ENCODE results near the gene RIPOR1. TPM values are rescaled to one million over a fixed set of nuclear protein-coding genes. Genes with fewer than 3 reads are reported as not detected.
A peak's percentile ranks its signal among the peaks of the same experiment; 100 is the strongest.

Gene RIPOR1
- total RNA-seq, 1 experiment from 2014 or later: 82.2 TPM

GRCh38 chr16:67565470-67566100 lies 37.0 kb downstream of the RIPOR1 start:
- no peaks in the 10 kb centered on the region for H3K27me3 ChIP-seq (ENCODE audit: control insufficient read depth, insufficient read depth, low read length)
- TF ChIP-seq SIN3A (IDR thresholded peaks at IDR 0.05; ENCODE audit: borderline replicate concordance, insufficient read depth, low read depth, low read length) (no peak), TCF7L2 (IDR thresholded peaks at IDR 0.05; ENCODE audit: low read depth, low read length) (no peak)
- TF ChIP-seq, protein P1, sequence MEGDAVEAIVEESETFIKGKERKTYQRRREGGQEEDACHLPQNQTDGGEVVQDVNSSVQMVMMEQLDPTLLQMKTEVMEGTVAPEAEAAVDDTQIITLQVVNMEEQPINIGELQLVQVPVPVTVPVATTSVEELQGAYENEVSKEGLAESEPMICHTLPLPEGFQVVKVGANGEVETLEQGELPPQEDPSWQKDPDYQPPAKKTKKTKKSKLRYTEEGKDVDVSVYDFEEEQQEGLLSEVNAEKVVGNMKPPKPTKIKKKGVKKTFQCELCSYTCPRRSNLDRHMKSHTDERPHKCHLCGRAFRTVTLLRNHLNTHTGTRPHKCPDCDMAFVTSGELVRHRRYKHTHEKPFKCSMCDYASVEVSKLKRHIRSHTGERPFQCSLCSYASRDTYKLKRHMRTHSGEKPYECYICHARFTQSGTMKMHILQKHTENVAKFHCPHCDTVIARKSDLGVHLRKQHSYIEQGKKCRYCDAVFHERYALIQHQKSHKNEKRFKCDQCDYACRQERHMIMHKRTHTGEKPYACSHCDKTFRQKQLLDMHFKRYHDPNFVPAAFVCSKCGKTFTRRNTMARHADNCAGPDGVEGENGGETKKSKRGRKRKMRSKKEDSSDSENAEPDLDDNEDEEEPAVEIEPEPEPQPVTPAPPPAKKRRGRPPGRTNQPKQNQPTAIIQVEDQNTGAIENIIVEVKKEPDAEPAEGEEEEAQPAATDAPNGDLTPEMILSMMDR (IDR thresholded peaks at IDR 0.05): no peak
- TF ChIP-seq, protein P2, sequence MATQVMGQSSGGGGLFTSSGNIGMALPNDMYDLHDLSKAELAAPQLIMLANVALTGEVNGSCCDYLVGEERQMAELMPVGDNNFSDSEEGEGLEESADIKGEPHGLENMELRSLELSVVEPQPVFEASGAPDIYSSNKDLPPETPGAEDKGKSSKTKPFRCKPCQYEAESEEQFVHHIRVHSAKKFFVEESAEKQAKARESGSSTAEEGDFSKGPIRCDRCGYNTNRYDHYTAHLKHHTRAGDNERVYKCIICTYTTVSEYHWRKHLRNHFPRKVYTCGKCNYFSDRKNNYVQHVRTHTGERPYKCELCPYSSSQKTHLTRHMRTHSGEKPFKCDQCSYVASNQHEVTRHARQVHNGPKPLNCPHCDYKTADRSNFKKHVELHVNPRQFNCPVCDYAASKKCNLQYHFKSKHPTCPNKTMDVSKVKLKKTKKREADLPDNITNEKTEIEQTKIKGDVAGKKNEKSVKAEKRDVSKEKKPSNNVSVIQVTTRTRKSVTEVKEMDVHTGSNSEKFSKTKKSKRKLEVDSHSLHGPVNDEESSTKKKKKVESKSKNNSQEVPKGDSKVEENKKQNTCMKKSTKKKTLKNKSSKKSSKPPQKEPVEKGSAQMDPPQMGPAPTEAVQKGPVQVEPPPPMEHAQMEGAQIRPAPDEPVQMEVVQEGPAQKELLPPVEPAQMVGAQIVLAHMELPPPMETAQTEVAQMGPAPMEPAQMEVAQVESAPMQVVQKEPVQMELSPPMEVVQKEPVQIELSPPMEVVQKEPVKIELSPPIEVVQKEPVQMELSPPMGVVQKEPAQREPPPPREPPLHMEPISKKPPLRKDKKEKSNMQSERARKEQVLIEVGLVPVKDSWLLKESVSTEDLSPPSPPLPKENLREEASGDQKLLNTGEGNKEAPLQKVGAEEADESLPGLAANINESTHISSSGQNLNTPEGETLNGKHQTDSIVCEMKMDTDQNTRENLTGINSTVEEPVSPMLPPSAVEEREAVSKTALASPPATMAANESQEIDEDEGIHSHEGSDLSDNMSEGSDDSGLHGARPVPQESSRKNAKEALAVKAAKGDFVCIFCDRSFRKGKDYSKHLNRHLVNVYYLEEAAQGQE (IDR thresholded peaks at IDR 0.05; ENCODE audit: insufficient read depth in 1 of 2, low read depth in 2 of 2, low read length in 1 of 2): no peak
- no peaks in the 10 kb centered on the region for H3K9me3 ChIP-seq (ENCODE audit: control insufficient read depth, insufficient read depth, low read depth, low read length)
- ChIA-PET POLR2A (no interaction called here), CTCF (no interaction called here)
- intact Hi-C loops (cut with micrococcal nuclease; ENCODE audit: unreplicated experiment): no loop called here
- in situ Hi-C loops (cut with HindIII; ENCODE audit: low pct_unique_long_range_greater_than_20kb, low sequenced_read_pairs): no loop called here
- BruUV-seq (replicated peaks): TSS peak; percentile 64
- no peak for ATAC-seq
- H3K4me3 ChIP-seq (ENCODE audit: low read depth in 2 of 2, low read length in 2 of 2): no peak overlapping the region
- no peak overlapping the region for H3K27ac ChIP-seq (ENCODE audit: low read length)
- H3K4me1 ChIP-seq (ENCODE audit: control insufficient read depth, insufficient read depth, low read length): peaks cover 11% of the 10 kb centered on the region
- DNase-seq (ENCODE audit: low read depth, low spot score): no peak
- H3K36me3 ChIP-seq (ENCODE audit: control insufficient read depth, insufficient read depth, low read length): peaks cover 5% of the 10 kb centered on the region; the same call in 1 of the 2 replicates

- H3K9me3 ChIP-seq (ENCODE audit: control insufficient read depth, insufficient read depth, low read depth, low read length): no peaks in the 10 kb centered on the region
- BruUV-seq (replicated peaks): no TSS peak
- ChIA-PET POLR2A (no interaction called here), CTCF (no interaction called here)
- no peak overlapping the region for H3K27ac ChIP-seq (ENCODE audit: low read length)
- ATAC-seq (no peak), DNase-seq (ENCODE audit: low read depth, low spot score) (no peak)
- no peak overlapping the region for H3K4me3 ChIP-seq (ENCODE audit: low read depth in 2 of 2, low read length in 2 of 2)
- H3K36me3 ChIP-seq (ENCODE audit: control insufficient read depth, insufficient read depth, low read length): no peaks in the 10 kb centered on the region; the same call in 1 of the 2 replicates
- TF ChIP-seq, protein P1 (IDR thresholded peaks at IDR 0.05): no peak
- TF ChIP-seq, protein P2 (IDR thresholded peaks at IDR 0.05; ENCODE audit: insufficient read depth in 1 of 2, low read depth in 2 of 2, low read length in 1 of 2): no peak
- TF ChIP-seq POLR2AphosphoS5 (IDR thresholded peaks at IDR 0.05; ENCODE audit: low read depth, low read length) (no peak), SIN3A (IDR thresholded peaks at IDR 0.05; ENCODE audit: borderline replicate concordance, insufficient read depth, low read depth, low read length) (no peak), TCF7L2 (IDR thresholded peaks at IDR 0.05; ENCODE audit: low read depth, low read length) (no peak)
- in situ Hi-C loops (cut with HindIII; ENCODE audit: low pct_unique_long_range_greater_than_20kb, low sequenced_read_pairs): no loop called here
- H3K4me1 ChIP-seq (ENCODE audit: control insufficient read depth, insufficient read depth, low read length): no peaks in the 10 kb centered on the region
- H3K27me3 ChIP-seq (ENCODE audit: control insufficient read depth, insufficient read depth, low read length): no peaks in the 10 kb centered on the region
- intact Hi-C loops (cut with micrococcal nuclease; ENCODE audit: unreplicated experiment): no loop called here
These were observed 42.8 kb downstream of the RIPOR1 start for GRCh38 chr16:67571464-67571863.
